Stimulated activated naive CD8-positive, alpha-beta T cell treated with anti-CD3 and anti-CD28 coated beads, Interleukin-15, Interleukin-2, amounts not matched to agents 100 U/mL and 50 U/mL, for 24 hours (primary cell): ENCODE measurements around the gene TRIM44.
"Not testable (repeated sequence)": the region's sequence is repeated elsewhere in the genome, so short reads cannot be mapped to it uniquely, and the experiment has no call there.

Experiments
- ATAC-seq: fragments of 150-1000 bp; cut with Tn5 transposase; one replicate; pipeline ENCODE4 v1.10.0; 2021
- DNase-seq: peaks from one replicate; pipeline ENCODE4 v3.0.0; 2021

The TRIM44 gene

GRCh38 chr11:35633827-35634423 lies 28.6 kb upstream of the TRIM44 start:
- DNase-seq (no peak), ATAC-seq (no peak)

GRCh38 chr11:35635933-35636332 lies 26.6 kb upstream of the TRIM44 start:
- DNase-seq (no peak), ATAC-seq (no peak)

GRCh38 chr11:35639591-35640179 lies 22.9 kb upstream of the TRIM44 start:
- no peak for ATAC-seq

GRCh38 chr11:35641171-35641897 lies 21.2 kb upstream of the TRIM44 start:
- DNase-seq (no peak), ATAC-seq (no peak)

More at GRCh38 chr11:35639591-35640179, 22.9 kb upstream of the TRIM44 start:
- DNase-seq, result no peak

GRCh38 chr11:35641964-35642363 lies 20.6 kb upstream of the TRIM44 start:
- ATAC-seq (no peak), DNase-seq (no peak)

GRCh38 chr11:35647421-35648093 lies 15.0 kb upstream of the TRIM44 start:
- DNase-seq (no peak), ATAC-seq (no peak)

GRCh38 chr11:35650006-35650405 lies 12.6 kb upstream of the TRIM44 start:
- no peak for DNase-seq
- peak; percentile 79 for ATAC-seq

- no peak for DNase-seq
- ATAC-seq, result no peak
Measured at GRCh38 chr11:35650467-35650866, 12.1 kb upstream of the TRIM44 start.

- ATAC-seq, result no peak
- no peak for DNase-seq
Measured at GRCh38 chr11:35651263-35651662, 11.3 kb upstream of the TRIM44 start.

- not testable (repeated sequence) for ATAC-seq, DNase-seq
Measured at GRCh38 chr11:35652786-35653185, 9.8 kb upstream of the TRIM44 start.

GRCh38 chr11:35654711-35655110 lies 7.9 kb upstream of the TRIM44 start:
- ATAC-seq, result no peak
- DNase-seq, result no peak

GRCh38 chr11:35655254-35655653 lies 7.3 kb upstream of the TRIM44 start:
- no peak for ATAC-seq

GRCh38 chr11:35655856-35656255 lies 6.7 kb upstream of the TRIM44 start:
- ATAC-seq (no peak), DNase-seq (no peak)

More at GRCh38 chr11:35655254-35655653, 7.3 kb upstream of the TRIM44 start:
- no peak for DNase-seq

- DNase-seq (no peak), ATAC-seq (no peak)
Measured at GRCh38 chr11:35658020-35658948, 4.3 kb upstream of the TRIM44 start.

GRCh38 chr11:35661534-35661933 lies 1.0 kb upstream of the TRIM44 start:
- no peak for ATAC-seq
- no peak for DNase-seq

GRCh38 chr11:35662061-35662648 lies 420 bp upstream of the TRIM44 start:
- DNase-seq (no peak), ATAC-seq (peak; percentile 9)

- DNase-seq (no peak), ATAC-seq (no peak)
Measured at GRCh38 chr11:35663408-35663702, 780 bp downstream of the TRIM44 start.

- ATAC-seq (no peak), DNase-seq (no peak)
Measured at GRCh38 chr11:35664977-35665441, 2.4 kb downstream of the TRIM44 start.

- ATAC-seq (no peak), DNase-seq (no peak)
Measured at GRCh38 chr11:35667257-35667656, 4.7 kb downstream of the TRIM44 start.

- not testable (repeated sequence) for ATAC-seq, DNase-seq
Measured at GRCh38 chr11:35668350-35668749, 5.8 kb downstream of the TRIM44 start.

GRCh38 chr11:35671396-35672127 lies 9.0 kb downstream of the TRIM44 start:
- ATAC-seq, result no peak
- DNase-seq, result no peak
